ENCODE data around the gene UBE2S.

The UBE2S gene

GRCh38 chr19:55352549-55353145, 54.9 kb downstream of the UBE2S start:
- Histone ChIP-seq H3K4me3 (no peak overlapping the region), H3K9ac (ENCODE audit: insufficient read length) (no peak overlapping the region), H3K36me3 (ENCODE audit: insufficient read depth, low read length) (no peaks in the 10 kb centered on the region), H3K27ac (no peak overlapping the region), H3K9me3 (ENCODE audit: low read depth, low read length) (no peaks in the 10 kb centered on the region)
- DNase-seq (ENCODE audit: low read depth, low spot score), result no peak
- TF ChIP-seq POLR2AphosphoS5 (IDR thresholded peaks at IDR 0.05; ENCODE audit: borderline replicate concordance, low read depth, low read length) (no peak), FOXP2 (optimal IDR thresholded peaks at IDR 0.05; ENCODE audit: control extremely low read depth, extremely low read length, insufficient read depth) (no peak)

- no peak overlapping the region for H3K9ac ChIP-seq (ENCODE audit: insufficient read length)
- TF ChIP-seq POLR2AphosphoS5 (IDR thresholded peaks at IDR 0.05; ENCODE audit: borderline replicate concordance, low read depth, low read length) (no peak), FOXP2 (optimal IDR thresholded peaks at IDR 0.05; ENCODE audit: control extremely low read depth, extremely low read length, insufficient read depth) (no peak), EZH2 (IDR thresholded peaks at IDR 0.05) (no peak)
- H3K4me3 ChIP-seq, result no peak overlapping the region
- H3K27ac ChIP-seq, result no peak overlapping the region
- no peaks in the 10 kb centered on the region for H3K9me3 ChIP-seq (ENCODE audit: low read depth, low read length)
- H3K36me3 ChIP-seq (ENCODE audit: insufficient read depth, low read length), result no peaks in the 10 kb centered on the region
- DNase-seq (ENCODE audit: low read depth, low spot score), result no peak
Measured at GRCh38 chr19:55352040-55352439, 55.5 kb downstream of the UBE2S start.

- no peaks in the 10 kb centered on the region for H3K9me3 ChIP-seq (ENCODE audit: low read depth, low read length)
- H3K4me3 ChIP-seq, result no peak overlapping the region
- no peak for DNase-seq (ENCODE audit: low read depth, low spot score)
- no peak overlapping the region for H3K27ac ChIP-seq
- no peak for TF ChIP-seq EZH2 (IDR thresholded peaks at IDR 0.05)
- TF ChIP-seq POLR2AphosphoS5 (IDR thresholded peaks at IDR 0.05; ENCODE audit: borderline replicate concordance, low read depth, low read length), result 0 out of 2 replicates have a peak, but pooled peaks have one; percentile 1
- no peak overlapping the region for H3K9ac ChIP-seq (ENCODE audit: insufficient read length)
- H3K36me3 ChIP-seq (ENCODE audit: insufficient read depth, low read length), result no peaks in the 10 kb centered on the region
Measured at GRCh38 chr19:55350620-55351315, 56.8 kb downstream of the UBE2S start.
